ENCODE results near the gene RABL6.

RABL6 gene

GRCh38 chr9:136777359-136777758, 30.4 kb upstream of the RABL6 start:
- TF ChIP-seq SIN3A (IDR thresholded peaks at IDR 0.05; ENCODE audit: borderline replicate concordance, insufficient read depth, low read length), result no peak
- TF ChIP-seq POLR2AphosphoS5 (IDR thresholded peaks at IDR 0.05; ENCODE audit: low read depth, low read length), result no peak
- no peak for TF ChIP-seq TAF1 (IDR thresholded peaks at IDR 0.05; ENCODE audit: borderline replicate concordance, insufficient read depth, low read length)
- TF ChIP-seq REST (IDR thresholded peaks at IDR 0.05; ENCODE audit: insufficient read depth in 1 of 2, low read depth in 2 of 2, low read length in 2 of 2), result no peak
- no peak for TF ChIP-seq FOXP2 (optimal IDR thresholded peaks at IDR 0.05; ENCODE audit: borderline replicate concordance, extremely low read depth, extremely low read length, insufficient read depth)

DNA sequence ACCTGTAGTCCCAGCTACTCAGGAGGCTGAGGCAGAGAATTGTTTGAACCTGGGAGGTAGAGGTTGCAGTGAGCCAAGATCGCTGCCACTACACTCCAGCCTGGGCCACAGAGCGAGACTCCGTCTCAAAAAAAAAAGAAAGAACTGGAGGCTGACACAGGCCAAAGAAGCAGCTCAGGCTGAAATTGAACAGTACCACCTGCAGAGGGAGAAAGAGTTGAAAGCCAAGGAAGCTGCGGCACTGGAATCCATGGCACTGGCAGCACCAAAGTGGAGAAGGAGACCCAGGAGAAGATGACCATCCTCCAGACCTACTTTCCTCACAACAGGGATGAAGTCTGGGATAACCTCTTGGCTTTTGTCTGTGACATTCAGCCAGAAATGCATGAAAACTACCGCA, 27.9 kb upstream of the RABL6 start:
- TF ChIP-seq TAF1 (IDR thresholded peaks at IDR 0.05; ENCODE audit: borderline replicate concordance, insufficient read depth, low read length), result no peak
- no peak for TF ChIP-seq REST (IDR thresholded peaks at IDR 0.05; ENCODE audit: insufficient read depth in 1 of 2, low read depth in 2 of 2, low read length in 2 of 2)
- no peak for TF ChIP-seq POLR2AphosphoS5 (IDR thresholded peaks at IDR 0.05; ENCODE audit: low read depth, low read length)
- no peak for TF ChIP-seq FOXP2 (optimal IDR thresholded peaks at IDR 0.05; ENCODE audit: borderline replicate concordance, extremely low read depth, extremely low read length, insufficient read depth)
- TF ChIP-seq SIN3A (IDR thresholded peaks at IDR 0.05; ENCODE audit: borderline replicate concordance, insufficient read depth, low read length), result no peak

GRCh38 chr9:136782452-136782851, 25.3 kb upstream of the RABL6 start:
- no peak for TF ChIP-seq POLR2AphosphoS5 (IDR thresholded peaks at IDR 0.05; ENCODE audit: low read depth, low read length)
- TF ChIP-seq REST (IDR thresholded peaks at IDR 0.05; ENCODE audit: insufficient read depth in 1 of 2, low read depth in 2 of 2, low read length in 2 of 2), result no peak
- no peak for TF ChIP-seq TAF1 (IDR thresholded peaks at IDR 0.05; ENCODE audit: borderline replicate concordance, insufficient read depth, low read length)
- no peak for TF ChIP-seq FOXP2 (optimal IDR thresholded peaks at IDR 0.05; ENCODE audit: borderline replicate concordance, extremely low read depth, extremely low read length, insufficient read depth)
- TF ChIP-seq SIN3A (IDR thresholded peaks at IDR 0.05; ENCODE audit: borderline replicate concordance, insufficient read depth, low read length), result no peak

DNA sequence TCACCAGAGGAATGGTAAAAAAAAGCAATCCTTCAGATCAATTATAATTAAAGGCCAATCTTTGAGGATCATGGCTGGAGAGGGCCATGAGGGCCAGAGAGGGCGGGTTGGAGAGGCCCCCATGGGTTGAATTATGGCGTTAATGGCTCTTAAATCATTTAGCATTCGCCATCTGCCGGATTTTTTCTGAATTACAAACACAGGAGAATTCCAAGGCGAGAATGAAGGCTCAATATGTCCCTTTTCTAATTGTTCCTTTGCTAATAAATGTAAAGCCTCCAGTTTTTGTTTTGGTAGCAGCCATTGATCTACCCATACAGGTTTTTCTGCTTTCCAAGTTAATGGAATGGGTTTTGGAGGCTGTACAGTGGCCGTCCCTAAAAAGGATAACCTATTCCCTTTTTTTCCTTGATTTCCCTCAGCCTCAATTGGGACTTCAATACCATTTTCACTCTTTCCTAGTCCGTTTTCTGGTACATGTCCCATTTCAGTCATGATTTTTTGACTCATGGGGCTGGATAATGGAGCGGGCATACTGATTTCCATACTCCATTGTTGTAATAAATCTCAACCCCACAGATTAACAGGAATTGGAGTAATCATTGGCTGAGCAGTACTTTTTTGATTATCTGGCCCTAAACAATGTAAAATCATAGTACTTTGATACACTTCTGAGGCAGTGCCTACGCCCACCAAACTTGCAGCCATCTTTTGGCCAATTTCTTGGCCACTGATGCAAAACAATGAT, 23.3 kb upstream of the RABL6 start:
- TF ChIP-seq REST (IDR thresholded peaks at IDR 0.05; ENCODE audit: insufficient read depth in 1 of 2, low read depth in 2 of 2, low read length in 2 of 2), result no peak
- no peak for TF ChIP-seq SIN3A (IDR thresholded peaks at IDR 0.05; ENCODE audit: borderline replicate concordance, insufficient read depth, low read length)
- no peak for TF ChIP-seq POLR2AphosphoS5 (IDR thresholded peaks at IDR 0.05; ENCODE audit: low read depth, low read length)
- no peak for TF ChIP-seq TAF1 (IDR thresholded peaks at IDR 0.05; ENCODE audit: borderline replicate concordance, insufficient read depth, low read length)
- TF ChIP-seq FOXP2 (optimal IDR thresholded peaks at IDR 0.05; ENCODE audit: borderline replicate concordance, extremely low read depth, extremely low read length, insufficient read depth), result no peak

Data from PFSK-1 (cell line).